ENCODE measurements around the gene ALG10B. TPM values are rescaled to one million over a fixed set of nuclear protein-coding genes. Genes with fewer than 3 reads are reported as not detected.
"Not testable (repeated sequence)": the region's sequence is repeated elsewhere in the genome, so short reads cannot be mapped to it uniquely, and the experiment has no call there.

The ALG10B gene
- total and polyA plus RNA-seq, 4 donors: 1.8 to 7.8 (median 5.3) TPM; not detected in 1

GRCh38 chr12:38321966-38322365 lies 5.4 kb downstream of the ALG10B start:
- H3K36me3 ChIP-seq (ENCODE audit: control insufficient read depth in 1 of 2, insufficient read depth in 2 of 2, low read length in 1 of 2); H3K4me3 ChIP-seq (ENCODE audit: low read length in 2 of 2); DNase-seq; intact Hi-C loops (cut with DNase I); H3K4me1 ChIP-seq (ENCODE audit: control insufficient read depth in 1 of 2, insufficient read depth in 2 of 2, low read length in 2 of 2); H3K27me3 ChIP-seq (ENCODE audit: control insufficient read depth in 1 of 2, insufficient read depth in 2 of 2, low read length in 1 of 2); ATAC-seq (ENCODE audit: low FRiP score); H3K27ac ChIP-seq (ENCODE audit: low read depth in 1 of 2, low read length in 2 of 2); H3K9me3 ChIP-seq (ENCODE audit: control insufficient read depth, low read length): not testable (repeated sequence)
- WGBS, 2 donors: 83 to 86% methylated on average over 2 of the region's 2 CpGs

- no peaks in the 10 kb centered on the region for H3K36me3 ChIP-seq (ENCODE audit: control insufficient read depth in 1 of 2, insufficient read depth in 2 of 2, low read length in 1 of 2)
- H3K4me3 ChIP-seq (ENCODE audit: low read length in 2 of 2): no peak overlapping the region
- H3K27ac ChIP-seq (ENCODE audit: low read depth in 1 of 2, low read length in 2 of 2): no peak overlapping the region
- intact Hi-C loops (cut with DNase I): loop anchor here in 1 of 2 donors (5.0 kb wide), 1 partner anchor 777 kb away; no protein-coding TSS in a partner anchor
- H3K27me3 ChIP-seq (ENCODE audit: control insufficient read depth in 1 of 2, insufficient read depth in 2 of 2, low read length in 1 of 2): no peaks in the 10 kb centered on the region
- H3K4me1 ChIP-seq (ENCODE audit: control insufficient read depth in 1 of 2, insufficient read depth in 2 of 2, low read length in 2 of 2): no peaks in the 10 kb centered on the region
- WGBS, 2 donors: 34 to 35% methylated on average over 2 of the region's 2 CpGs
- H3K9me3 ChIP-seq (ENCODE audit: control insufficient read depth, low read length): no peaks in the 10 kb centered on the region
- DNase-seq (no peak), ATAC-seq (ENCODE audit: low FRiP score) (no peak)
Observed at GRCh38 chr12:38324912-38325311, 8.3 kb downstream of the ALG10B start.

GRCh38 chr12:38327356-38327755 lies 10.8 kb downstream of the ALG10B start:
- Histone ChIP-seq H3K9me3 (ENCODE audit: control insufficient read depth, low read length) (no peaks in the 10 kb centered on the region), H3K36me3 (ENCODE audit: control insufficient read depth in 1 of 2, insufficient read depth in 2 of 2, low read length in 1 of 2) (no peaks in the 10 kb centered on the region), H3K4me3 (ENCODE audit: low read length in 2 of 2) (no peak overlapping the region), H3K27me3 (ENCODE audit: control insufficient read depth in 1 of 2, insufficient read depth in 2 of 2, low read length in 1 of 2) (no peaks in the 10 kb centered on the region), H3K4me1 (ENCODE audit: control insufficient read depth in 1 of 2, insufficient read depth in 2 of 2, low read length in 2 of 2) (no peaks in the 10 kb centered on the region), H3K27ac (ENCODE audit: low read depth in 1 of 2, low read length in 2 of 2) (no peak overlapping the region)
- intact Hi-C loops (cut with DNase I): loop anchor here in 1 of 2 donors (5.0 kb wide), 1 partner anchor 775 kb away; no protein-coding TSS in a partner anchor
- DNase-seq (no peak), ATAC-seq (ENCODE audit: low FRiP score) (no peak)
- WGBS, 2 donors: 77 to 93% methylated on average over 3 of the region's 3 CpGs

GRCh38 chr12:38328306-38328895 lies 11.8 kb downstream of the ALG10B start:
- no peaks in the 10 kb centered on the region for H3K36me3 ChIP-seq (ENCODE audit: control insufficient read depth in 1 of 2, insufficient read depth in 2 of 2, low read length in 1 of 2)
- intact Hi-C loops (cut with DNase I): loop anchor here in 1 of 2 donors (5.0 kb wide), 1 partner anchor 774 kb away; no protein-coding TSS in a partner anchor
- no peaks in the 10 kb centered on the region for H3K4me1 ChIP-seq (ENCODE audit: control insufficient read depth in 1 of 2, insufficient read depth in 2 of 2, low read length in 2 of 2)
- H3K4me3 ChIP-seq (ENCODE audit: low read length in 2 of 2): no peak overlapping the region
- WGBS, 2 donors: 15 to 17% methylated on average over 6 of the region's 6 CpGs
- ATAC-seq (ENCODE audit: low FRiP score): no peak
- no peaks in the 10 kb centered on the region for H3K9me3 ChIP-seq (ENCODE audit: control insufficient read depth, low read length)
- no peak for DNase-seq
- no peak overlapping the region for H3K27ac ChIP-seq (ENCODE audit: low read depth in 1 of 2, low read length in 2 of 2)
- no peaks in the 10 kb centered on the region for H3K27me3 ChIP-seq (ENCODE audit: control insufficient read depth in 1 of 2, insufficient read depth in 2 of 2, low read length in 1 of 2)

- H3K27ac ChIP-seq (ENCODE audit: low read depth in 1 of 2, low read length in 2 of 2); DNase-seq; H3K27me3 ChIP-seq (ENCODE audit: control insufficient read depth in 1 of 2, insufficient read depth in 2 of 2, low read length in 1 of 2); ATAC-seq (ENCODE audit: low FRiP score); H3K4me1 ChIP-seq (ENCODE audit: control insufficient read depth in 1 of 2, insufficient read depth in 2 of 2, low read length in 2 of 2); H3K9me3 ChIP-seq (ENCODE audit: control insufficient read depth, low read length); H3K36me3 ChIP-seq (ENCODE audit: control insufficient read depth in 1 of 2, insufficient read depth in 2 of 2, low read length in 1 of 2); H3K4me3 ChIP-seq (ENCODE audit: low read length in 2 of 2): not testable (repeated sequence)
- WGBS, 2 donors: 90 to 92% methylated on average over 14 to 26 of the region's 30 CpGs
- intact Hi-C loops (cut with DNase I): loop anchor here in 1 of 2 donors (5.0 kb wide), 1 partner anchor 772 kb away; no protein-coding TSS in a partner anchor
Observed at GRCh38 chr12:38330414-38330813, 13.8 kb downstream of the ALG10B start.

GRCh38 chr12:38332814-38333213 lies 16.2 kb downstream of the ALG10B start:
- H3K9me3 ChIP-seq (ENCODE audit: control insufficient read depth, low read length): no peaks in the 10 kb centered on the region
- DNase-seq (no peak), ATAC-seq (ENCODE audit: low FRiP score) (no peak)
- WGBS, 2 donors: 99 to 100% methylated on average over 1 of the region's 1 CpG
- no peak overlapping the region for H3K27ac ChIP-seq (ENCODE audit: low read depth in 1 of 2, low read length in 2 of 2)
- no peak overlapping the region for H3K4me3 ChIP-seq (ENCODE audit: low read length in 2 of 2)
- intact Hi-C loops (cut with DNase I): loop anchor here in 1 of 2 donors (5.0 kb wide), 1 partner anchor 769 kb away; no protein-coding TSS in a partner anchor
- H3K36me3 ChIP-seq (ENCODE audit: control insufficient read depth in 1 of 2, insufficient read depth in 2 of 2, low read length in 1 of 2): no peaks in the 10 kb centered on the region
- H3K4me1 ChIP-seq (ENCODE audit: control insufficient read depth in 1 of 2, insufficient read depth in 2 of 2, low read length in 2 of 2): no peaks in the 10 kb centered on the region
- no peaks in the 10 kb centered on the region for H3K27me3 ChIP-seq (ENCODE audit: control insufficient read depth in 1 of 2, insufficient read depth in 2 of 2, low read length in 1 of 2)

- intact Hi-C loops (cut with DNase I): no loop called here
- WGBS, 2 donors: 31 to 59% methylated on average over 3 of the region's 3 CpGs
Observed at GRCh38 chr12:38342444-38342843, 25.9 kb downstream of the ALG10B start.

GRCh38 chr12:38343256-38343655 lies 26.7 kb downstream of the ALG10B start:
- H3K4me3 ChIP-seq (ENCODE audit: low read length in 2 of 2); H3K4me1 ChIP-seq (ENCODE audit: control insufficient read depth in 1 of 2, insufficient read depth in 2 of 2, low read length in 2 of 2); ATAC-seq (ENCODE audit: low FRiP score); H3K27ac ChIP-seq (ENCODE audit: low read depth in 1 of 2, low read length in 2 of 2); intact Hi-C loops (cut with DNase I); H3K9me3 ChIP-seq (ENCODE audit: control insufficient read depth, low read length); DNase-seq; H3K27me3 ChIP-seq (ENCODE audit: control insufficient read depth in 1 of 2, insufficient read depth in 2 of 2, low read length in 1 of 2); H3K36me3 ChIP-seq (ENCODE audit: control insufficient read depth in 1 of 2, insufficient read depth in 2 of 2, low read length in 1 of 2): not testable (repeated sequence)
- 54 to 61% methylated on average over 4 of the region's 4 CpGs for WGBS, 2 donors

More at GRCh38 chr12:38342444-38342843, 25.9 kb downstream of the ALG10B start:
- Histone ChIP-seq H3K4me3 (ENCODE audit: low read length in 2 of 2) (no peak overlapping the region), H3K27ac (ENCODE audit: low read depth in 1 of 2, low read length in 2 of 2) (no peak overlapping the region), H3K36me3 (ENCODE audit: control insufficient read depth in 1 of 2, insufficient read depth in 2 of 2, low read length in 1 of 2) (no peaks in the 10 kb centered on the region), H3K27me3 (ENCODE audit: control insufficient read depth in 1 of 2, insufficient read depth in 2 of 2, low read length in 1 of 2) (no peaks in the 10 kb centered on the region), H3K9me3 (ENCODE audit: control insufficient read depth, low read length) (no peaks in the 10 kb centered on the region), H3K4me1 (ENCODE audit: control insufficient read depth in 1 of 2, insufficient read depth in 2 of 2, low read length in 2 of 2) (no peaks in the 10 kb centered on the region)
- ATAC-seq (ENCODE audit: low FRiP score): no peak
- no peak for DNase-seq

GRCh38 chr12:38343916-38344315 lies 27.3 kb downstream of the ALG10B start:
- H3K27ac ChIP-seq (ENCODE audit: low read depth in 1 of 2, low read length in 2 of 2); ATAC-seq (ENCODE audit: low FRiP score); DNase-seq; H3K36me3 ChIP-seq (ENCODE audit: control insufficient read depth in 1 of 2, insufficient read depth in 2 of 2, low read length in 1 of 2); H3K27me3 ChIP-seq (ENCODE audit: control insufficient read depth in 1 of 2, insufficient read depth in 2 of 2, low read length in 1 of 2); H3K9me3 ChIP-seq (ENCODE audit: control insufficient read depth, low read length); H3K4me1 ChIP-seq (ENCODE audit: control insufficient read depth in 1 of 2, insufficient read depth in 2 of 2, low read length in 2 of 2); intact Hi-C loops (cut with DNase I); H3K4me3 ChIP-seq (ENCODE audit: low read length in 2 of 2): not testable (repeated sequence)
- WGBS, 2 donors: 68 to 86% methylated on average over 1 of the region's 1 CpG

All from aorta (tissue), 5 donors.